Esophagus muscularis mucosa (tissue), 2 donors: Measurements from ENCODE around the gene PKP4.

Experiments
- POLR2A ChIP-seq: fragments of 450-650 bp; IDR thresholded peaks from one replicate; pipeline ENCODE4 v1.6.1; 2017; ENCODE audit warnings: antibody characterized with exemption, moderate library complexity, mild to moderate bottlenecking, low read depth
- POLR2AphosphoS5 ChIP-seq, 2 donors: sonication (generic); formaldehyde crosslinking; IDR thresholded peaks; one replicate each; pipeline ENCODE4 v1.6.1; 2017; ENCODE audit warnings: antibody characterized with exemption in 2 of 2

GRCh38 chr2:158458617-158458920 is 1.8 kb downstream of the PKP4 start:
- no peak for TF ChIP-seq POLR2A
- TF ChIP-seq POLR2AphosphoS5 (IDR thresholded peaks at IDR 0.05): no peak
